ENCODE results near the gene SYNM.

DNA sequence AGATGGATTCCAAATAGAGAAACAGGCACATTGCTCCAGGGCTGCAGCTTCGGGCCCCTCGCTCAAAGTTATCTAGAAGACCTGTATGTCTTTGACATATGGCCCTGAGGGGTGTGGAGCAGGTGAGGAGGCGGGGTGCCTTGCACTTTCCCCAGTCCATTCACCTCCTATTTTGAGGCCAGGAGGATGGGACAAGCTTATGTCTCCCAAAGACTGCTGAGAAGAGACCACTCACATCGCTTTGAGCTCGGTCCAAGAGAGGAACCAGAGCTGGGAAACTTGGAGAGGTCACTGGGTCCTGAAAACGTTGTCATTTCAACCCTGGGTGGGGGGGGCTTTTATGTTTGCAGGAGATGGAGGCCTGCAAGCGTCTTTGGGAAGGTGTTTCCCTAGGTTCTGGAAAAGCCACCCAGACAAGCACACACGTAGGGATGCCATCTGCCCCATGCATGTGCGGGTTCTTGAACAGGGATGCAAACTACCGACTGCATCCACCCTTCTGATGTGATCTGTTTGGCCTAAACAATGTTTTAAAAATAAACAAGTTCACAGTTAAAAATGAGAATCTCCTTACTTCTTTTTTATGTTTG is 33.7 kb upstream of the SYNM start:
- TF ChIP-seq, protein P1, sequence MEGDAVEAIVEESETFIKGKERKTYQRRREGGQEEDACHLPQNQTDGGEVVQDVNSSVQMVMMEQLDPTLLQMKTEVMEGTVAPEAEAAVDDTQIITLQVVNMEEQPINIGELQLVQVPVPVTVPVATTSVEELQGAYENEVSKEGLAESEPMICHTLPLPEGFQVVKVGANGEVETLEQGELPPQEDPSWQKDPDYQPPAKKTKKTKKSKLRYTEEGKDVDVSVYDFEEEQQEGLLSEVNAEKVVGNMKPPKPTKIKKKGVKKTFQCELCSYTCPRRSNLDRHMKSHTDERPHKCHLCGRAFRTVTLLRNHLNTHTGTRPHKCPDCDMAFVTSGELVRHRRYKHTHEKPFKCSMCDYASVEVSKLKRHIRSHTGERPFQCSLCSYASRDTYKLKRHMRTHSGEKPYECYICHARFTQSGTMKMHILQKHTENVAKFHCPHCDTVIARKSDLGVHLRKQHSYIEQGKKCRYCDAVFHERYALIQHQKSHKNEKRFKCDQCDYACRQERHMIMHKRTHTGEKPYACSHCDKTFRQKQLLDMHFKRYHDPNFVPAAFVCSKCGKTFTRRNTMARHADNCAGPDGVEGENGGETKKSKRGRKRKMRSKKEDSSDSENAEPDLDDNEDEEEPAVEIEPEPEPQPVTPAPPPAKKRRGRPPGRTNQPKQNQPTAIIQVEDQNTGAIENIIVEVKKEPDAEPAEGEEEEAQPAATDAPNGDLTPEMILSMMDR (conservative IDR thresholded peaks at IDR 0.05) = no peak
- TF ChIP-seq ZFX (IDR thresholded peaks at IDR 0.05) = no peak
